HG02885 (cell line): ENCODE data around the gene CALD1.

Source experiments
- ATAC-seq: cut with Tn5 transposase; IDR thresholded peaks from one replicate; pipeline ENCODE4 v1.9.1; 2021; ENCODE audit warnings: mild to moderate bottlenecking; ENCODE audit not compliant: unreplicated experiment, poor library complexity

The CALD1 gene

GRCh38 chr7:134910214-134910890, 130.9 kb downstream of the CALD1 start:
- ATAC-seq = no peak

DNA sequence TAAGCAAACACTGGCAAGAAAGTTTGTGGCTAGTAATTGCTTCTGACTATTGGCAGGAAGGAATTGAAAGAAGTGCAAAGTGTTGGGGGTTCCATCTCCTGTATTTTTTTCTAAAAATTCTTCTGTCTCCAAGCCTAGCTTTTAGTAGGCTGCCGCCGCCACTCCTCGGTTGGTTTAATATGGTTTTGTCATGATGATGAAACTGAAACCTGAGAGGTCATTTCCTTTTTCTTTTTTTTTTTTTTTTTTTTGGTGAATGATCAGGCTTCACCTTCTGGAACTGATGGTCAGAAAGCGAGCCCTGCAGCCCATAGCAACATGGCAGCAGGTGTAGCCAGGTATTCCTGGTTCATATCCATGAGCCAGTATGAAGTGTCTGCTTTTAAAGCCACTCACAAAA, 131.5 kb downstream of the CALD1 start:
- peak; percentile 68 for ATAC-seq

DNA sequence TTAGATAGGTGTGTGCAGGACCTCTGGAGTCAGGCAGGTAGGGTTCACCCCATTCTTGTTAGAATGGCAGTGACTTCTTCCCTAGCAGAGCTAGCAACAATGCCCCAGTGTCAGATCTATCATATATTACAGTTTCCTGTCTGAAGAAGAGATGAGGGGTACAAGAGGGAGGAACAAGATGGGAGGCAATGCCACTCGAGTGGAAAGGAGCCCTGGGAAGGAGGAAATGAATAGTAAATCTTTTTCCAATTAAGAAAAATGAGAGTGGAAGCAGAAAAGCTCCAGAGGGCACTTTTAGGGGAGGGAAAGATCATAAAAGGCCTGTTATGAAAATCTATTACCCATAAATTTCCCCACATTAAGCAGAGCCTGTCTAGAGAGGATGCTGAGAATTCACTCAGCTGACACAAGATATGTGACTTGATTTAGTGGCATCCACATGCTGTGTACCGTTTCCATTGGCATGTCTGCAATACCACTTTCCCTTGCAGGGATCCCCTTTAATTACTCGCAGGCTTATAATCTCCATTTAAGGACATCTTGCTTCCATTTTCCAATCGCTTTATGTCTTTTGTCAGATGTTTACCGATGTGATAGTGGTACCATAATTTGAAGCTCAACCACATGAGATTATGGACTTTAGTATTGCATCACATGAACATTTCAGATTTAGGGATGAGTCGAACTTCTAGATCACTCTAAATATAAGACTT, 136.9 kb downstream of the CALD1 start:
- ATAC-seq = no peak

DNA sequence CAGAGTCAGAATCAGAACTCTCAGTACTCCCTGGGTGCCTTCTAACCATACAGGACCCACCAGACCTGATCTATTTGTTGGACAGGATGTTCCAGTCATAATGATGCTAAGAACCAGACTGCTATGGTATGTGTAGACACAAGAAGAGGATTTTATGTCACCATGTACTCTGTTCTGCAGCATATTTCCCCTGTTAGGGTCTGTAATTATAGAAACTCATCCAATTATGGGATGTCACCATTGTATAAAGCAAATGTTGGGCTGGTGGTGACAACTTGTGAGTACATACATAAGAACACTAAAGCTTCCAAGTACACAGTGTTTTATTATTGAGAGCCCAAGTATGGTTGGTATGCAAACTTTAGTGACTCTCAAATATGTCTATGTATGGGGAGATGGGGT, 139.8 kb downstream of the CALD1 start:
- ATAC-seq = peak; percentile 74

GRCh38 chr7:134920026-134920753, 140.8 kb downstream of the CALD1 start:
- peak; percentile 63 for ATAC-seq

DNA sequence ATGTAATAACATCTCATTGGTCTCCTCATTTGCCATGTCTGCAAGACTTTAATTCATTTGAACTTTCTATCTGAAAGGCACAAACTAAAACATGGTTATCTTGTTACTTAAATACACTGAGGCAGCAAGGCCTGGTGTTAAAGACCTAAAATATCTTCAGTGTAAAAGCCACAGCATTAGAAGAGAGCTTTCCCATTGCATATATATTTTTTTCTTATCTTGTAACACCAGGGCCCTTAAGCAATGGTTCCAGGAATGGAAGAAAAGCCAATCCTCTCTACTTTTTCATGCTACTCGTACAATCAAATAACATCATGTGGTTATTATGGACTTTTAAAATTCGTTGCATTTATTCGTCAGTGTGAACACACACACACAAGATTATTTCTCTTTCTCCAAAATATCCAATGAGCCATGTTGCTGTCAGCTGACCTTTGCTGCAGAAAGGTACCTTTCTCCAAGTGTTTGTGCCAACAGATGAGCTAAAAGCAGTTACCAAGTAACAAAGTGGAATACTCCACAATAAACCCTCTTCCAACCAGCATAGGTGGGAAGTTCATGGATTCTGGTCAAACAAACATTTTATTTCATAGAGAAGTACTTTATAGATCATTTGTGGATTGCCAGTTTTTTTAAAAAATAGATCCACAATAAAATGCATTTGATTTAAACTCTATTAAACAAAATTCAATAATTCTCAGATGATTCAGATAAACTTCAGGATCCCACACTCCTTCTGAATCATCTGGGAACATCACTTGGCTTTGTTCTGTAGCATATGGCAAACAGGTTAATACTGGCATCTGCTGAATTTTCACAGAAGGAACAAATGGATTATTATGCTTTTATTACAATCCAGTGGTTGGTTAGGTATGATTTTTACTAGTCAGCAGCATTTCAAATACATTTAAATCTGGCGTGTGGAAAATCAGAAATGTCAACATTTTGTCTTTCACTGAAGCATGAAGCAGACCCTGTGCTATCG, 143.6 kb downstream of the CALD1 start:
- no peak for ATAC-seq

GRCh38 chr7:134925766-134926165, 146.3 kb downstream of the CALD1 start:
- no peak for ATAC-seq

DNA sequence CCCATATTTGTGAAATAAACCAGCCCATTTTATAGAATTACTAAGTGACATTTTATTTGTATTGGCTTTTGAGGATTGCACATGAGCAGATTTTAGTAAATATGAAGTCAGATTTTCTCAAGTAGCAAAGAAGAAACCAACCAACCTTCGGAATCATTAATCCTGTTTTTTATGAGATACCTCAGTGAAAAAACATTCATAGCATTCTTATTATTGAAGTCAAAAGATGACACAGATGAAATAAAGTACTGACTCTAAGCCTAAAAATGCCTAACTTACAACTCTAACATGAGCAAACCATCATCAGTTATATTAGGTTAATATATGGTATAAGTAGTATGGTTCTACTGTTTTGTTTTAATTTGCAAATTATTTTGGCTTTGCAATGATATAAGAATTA, 147.0 kb downstream of the CALD1 start:
- no peak for ATAC-seq

- ATAC-seq = no peak
Observed at GRCh38 chr7:134927076-134927475, 147.6 kb downstream of the CALD1 start.

GRCh38 chr7:134927723-134928122, 148.3 kb downstream of the CALD1 start:
- no peak for ATAC-seq

GRCh38 chr7:134928554-134928953, 149.1 kb downstream of the CALD1 start:
- no peak for ATAC-seq

GRCh38 chr7:134931487-134931886, 152.1 kb downstream of the CALD1 start:
- no peak for ATAC-seq

DNA sequence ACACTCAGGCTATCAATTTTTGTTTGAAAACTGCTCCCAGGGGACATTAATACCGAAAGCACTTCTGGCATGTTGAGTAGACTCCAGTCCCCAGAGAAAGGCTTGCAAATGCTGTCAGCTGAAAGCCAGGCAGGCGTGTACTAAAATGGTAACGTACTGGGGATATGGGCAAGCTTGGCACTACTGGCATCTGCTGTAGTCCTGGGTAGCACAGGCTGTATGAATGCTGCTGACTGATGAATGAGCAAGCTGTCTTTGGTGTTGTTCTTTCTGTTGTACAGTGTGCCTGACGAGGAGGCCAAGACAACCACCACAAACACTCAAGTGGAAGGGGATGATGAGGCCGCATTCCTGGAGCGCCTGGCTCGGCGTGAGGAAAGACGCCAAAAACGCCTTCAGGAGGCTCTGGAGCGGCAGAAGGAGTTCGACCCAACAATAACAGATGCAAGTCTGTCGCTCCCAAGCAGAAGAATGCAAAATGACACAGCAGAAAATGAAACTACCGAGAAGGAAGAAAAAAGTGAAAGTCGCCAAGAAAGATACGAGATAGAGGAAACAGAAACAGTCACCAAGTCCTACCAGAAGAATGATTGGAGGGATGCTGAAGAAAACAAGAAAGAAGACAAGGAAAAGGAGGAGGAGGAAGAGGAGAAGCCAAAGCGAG, 153.4 kb downstream of the CALD1 start:
- peak; percentile 72 for ATAC-seq

- ATAC-seq = peak; percentile 10
Observed at GRCh38 chr7:134933460-134934068, 154.1 kb downstream of the CALD1 start.

GRCh38 chr7:134935701-134936100, 156.3 kb downstream of the CALD1 start:
- no peak for ATAC-seq

DNA sequence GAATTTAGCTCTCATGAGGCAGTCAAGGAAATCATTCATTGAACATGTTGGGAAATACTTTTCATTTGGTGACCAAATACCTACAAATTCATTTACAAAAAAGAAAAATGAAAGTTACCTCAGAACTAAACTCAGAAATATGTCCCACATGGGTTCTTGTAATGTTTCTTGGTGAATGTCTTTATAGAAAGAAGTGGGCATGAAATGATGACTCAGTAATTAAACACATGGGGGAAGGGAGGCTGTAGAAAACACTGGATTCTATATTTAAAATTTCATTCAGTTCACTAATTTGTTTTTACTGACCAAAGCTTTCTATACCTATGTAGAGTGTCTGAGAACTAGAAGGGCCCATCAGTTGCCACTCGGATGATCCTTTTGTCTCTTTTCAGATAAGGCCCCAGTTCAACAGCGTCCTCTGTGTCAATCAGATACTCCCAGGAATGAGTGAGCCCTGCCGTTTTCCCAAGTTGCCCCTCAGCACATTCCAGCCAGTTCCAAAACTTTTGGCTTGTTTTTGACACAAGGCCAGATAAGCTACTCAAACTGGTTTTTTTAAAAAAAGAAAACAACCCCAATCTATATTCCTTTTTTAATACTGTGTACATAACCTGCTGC, 157.6 kb downstream of the CALD1 start:
- no peak for ATAC-seq

DNA sequence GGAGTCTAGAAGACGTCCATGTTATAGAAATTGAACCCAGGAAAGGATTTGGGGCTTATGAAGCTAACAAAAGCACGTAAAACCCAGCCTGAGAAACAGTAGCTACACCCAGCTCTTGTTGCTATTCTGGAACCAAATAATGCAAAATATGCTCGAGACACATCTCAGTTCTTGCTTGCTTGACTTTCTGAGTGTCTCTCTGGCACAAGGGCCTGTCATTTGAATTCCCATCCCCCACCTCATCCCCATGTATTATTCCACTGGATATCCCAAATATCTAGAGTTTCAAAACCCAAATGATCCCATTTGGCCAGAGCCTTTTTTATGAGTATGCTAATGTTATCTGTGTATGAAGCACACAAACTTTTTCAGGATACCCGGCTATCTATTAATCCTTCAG, 158.7 kb downstream of the CALD1 start:
- ATAC-seq = no peak

DNA sequence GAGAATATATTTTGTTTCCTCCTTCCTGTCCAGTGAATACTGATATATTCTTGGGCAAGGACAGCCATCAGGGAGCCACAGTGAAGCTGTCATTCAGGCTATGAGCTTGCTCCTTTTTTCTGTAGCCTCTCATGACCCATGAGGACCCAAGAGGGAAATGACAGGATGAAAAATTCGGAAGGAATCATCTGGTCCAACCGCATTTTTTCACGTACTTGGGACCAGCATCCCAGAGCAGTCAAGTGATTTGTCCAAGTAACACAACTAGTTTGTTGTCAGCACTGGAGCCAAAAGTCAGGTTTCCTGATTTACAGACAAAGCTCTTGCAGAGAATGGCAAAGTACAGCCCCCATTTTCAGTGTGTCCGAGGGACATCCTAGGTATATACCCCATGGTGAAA, 159.7 kb downstream of the CALD1 start:
- ATAC-seq = no peak

DNA sequence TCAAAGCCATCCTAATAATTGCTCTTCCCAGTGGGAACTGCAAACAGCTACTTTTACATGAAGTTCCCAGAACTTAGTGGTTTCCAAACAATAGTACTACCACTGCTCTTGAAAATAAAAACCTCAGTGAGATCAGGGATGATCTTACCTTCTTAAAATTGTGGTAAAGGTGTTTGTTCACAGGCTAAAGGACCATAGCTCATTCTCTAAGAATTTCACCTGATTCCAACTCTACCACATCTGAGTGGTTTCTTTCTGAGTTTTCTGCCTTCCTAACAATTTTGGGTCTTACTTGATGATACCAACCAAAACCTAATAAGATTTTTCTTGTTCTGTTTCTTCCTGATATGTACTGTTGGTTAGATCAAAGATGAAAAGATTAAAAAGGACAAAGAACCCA, 161.3 kb downstream of the CALD1 start:
- no peak for ATAC-seq
